K562 (cell line): Measurements from ENCODE around the gene AGPAT3. TPM values are rescaled to one million over a fixed set of nuclear protein-coding genes. Genes with fewer than 3 reads are reported as not detected.

ENCODE experiments used
- ELF2 ChIP-seq: fragments of 250-450 bp; sonication (Bioruptor Pico); IDR thresholded peaks from 2 replicates; pipeline ENCODE4 v1.5.0; 2021; ENCODE audit warnings: mild to moderate bottlenecking
- ETV6 ChIP-seq, 3 experiments: fragments of 150-350 bp in 1 of 3; sonication (generic) in 1 of 3; formaldehyde crosslinking in 1 of 3; IDR thresholded peaks; 2 replicates each; pipeline versions ENCODE4 v1.6.1 to v1.8.0; 2014 to 2022; ENCODE audit warnings: borderline replicate concordance in 2 of 3, low read depth in 2 of 3, antibody characterized with exemption in 1 of 3, low read length in 1 of 3, mild to moderate bottlenecking in 1 of 3, missing genetic modification reagents in 1 of 3
- GABPB2 ChIP-seq: fragments of 250-450 bp; sonication (Bioruptor Pico); conservative IDR thresholded peaks from 2 replicates; pipeline ENCODE4 v1.5.1; 2021; ENCODE audit warnings: mild to moderate bottlenecking
- GATAD2A ChIP-seq: fragments of 450-650 bp; IDR thresholded peaks from 2 replicates; pipeline ENCODE4 v1.6.1; 2017
- KLF16 ChIP-seq: IDR thresholded peaks from 2 replicates; pipeline ENCODE4 v1.6.1; 2016; ENCODE audit warnings: antibody characterized with exemption
- NCOA1 ChIP-seq: fragments of 450-650 bp; IDR thresholded peaks from 2 replicates; pipeline ENCODE4 v1.6.1; 2016; ENCODE audit warnings: low read depth
- NCOA4 ChIP-seq: fragments of 450-650 bp; IDR thresholded peaks from 2 replicates; pipeline ENCODE4 v1.6.1; 2018; ENCODE audit warnings: mild to moderate bottlenecking; ENCODE audit not compliant: partially characterized antibody
- NFE2L1 ChIP-seq: fragments of 450-650 bp; IDR thresholded peaks from 2 replicates; pipeline ENCODE4 v1.6.1; 2016; ENCODE audit warnings: missing genetic modification characterization, low read depth, mild to moderate bottlenecking, missing compliant biosample characterization, moderate library complexity, borderline replicate concordance
- PTBP1 ChIP-seq: fragments of 200-400 bp; formaldehyde crosslinking; IDR thresholded peaks from 2 replicates; pipeline ENCODE4 v1.6.1; 2017; ENCODE audit warnings: low read depth, low read length
- RBM14 ChIP-seq: fragments of 200-400 bp; formaldehyde crosslinking; IDR thresholded peaks from 2 replicates; pipeline ENCODE4 v1.6.1; 2018; ENCODE audit warnings: low read depth, mild to moderate bottlenecking, low read length, moderate library complexity, borderline replicate concordance; ENCODE audit not compliant: insufficient read depth
- RHOXF2B ChIP-seq: fragments of 250-450 bp; sonication (Bioruptor Pico); conservative IDR thresholded peaks from 2 replicates; pipeline ENCODE4 v1.5.1; 2021
- SIN3A ChIP-seq, 2 experiments: fragments of 150-350 bp in 1 of 2; IDR thresholded peaks; 2 replicates each; pipeline ENCODE4 v1.6.1; 2011 to 2016; ENCODE audit warnings: borderline replicate concordance in 2 of 2, low read depth in 2 of 2, low read length in 2 of 2, mild to moderate bottlenecking in 2 of 2, moderate library complexity in 2 of 2; ENCODE audit not compliant: control insufficient read depth in 1 of 2
- TAF7 ChIP-seq: fragments of 450-650 bp; IDR thresholded peaks from 2 replicates; pipeline ENCODE4 v1.6.1; 2016; ENCODE audit warnings: missing genetic modification characterization, missing compliant biosample characterization
- ZFPM2 ChIP-seq: fragments of 250-450 bp; sonication (Bioruptor Pico); IDR thresholded peaks from 2 replicates; pipeline ENCODE4 v1.5.1; 2022; ENCODE audit warnings: mild to moderate bottlenecking
- ZNF263 ChIP-seq: sonication (generic); formaldehyde crosslinking; IDR thresholded peaks from 2 replicates; pipeline ENCODE4 v1.8.0; 2022; ENCODE audit warnings: mild to moderate bottlenecking, missing genetic modification reagents, borderline replicate concordance
- ZNF75A ChIP-seq: fragments of 450-650 bp; formaldehyde crosslinking; IDR thresholded peaks from 2 replicates; pipeline ENCODE4 v1.4.0; 2020; ENCODE audit warnings: mild to moderate bottlenecking
- polyA plus RNA-seq, 8 experiments: library from polyadenylated mRNA; depleted of rRNA in 4 of 8; stranded (reverse) in 5 of 8; unstranded in 3 of 8; fragments of >200 nt; fragmentation: Nextera tagmentation in 2 of 8; fragmentation: Illumina TruSeq in 1 of 8; extraction: Ambion mirVana in 2 of 8; extraction: Trizol in 1 of 8; gene quantifications; 2 replicates each; pipeline versions ENCODE4 v1.2.1 to v1.2.3, GENCODE V29; 2011 to 2014; ENCODE audit warnings: inconsistent platforms in 1 of 8, missing spikeins in 1 of 8
- total RNA-seq, 7 experiments: library from RNA; depleted of rRNA in 6 of 7; stranded (reverse); fragments of >200 nt in 6 of 7; fragmentation: Illumina TruSeq in 2 of 7; extraction: Trizol in 2 of 7; gene quantifications; 2 replicates each; pipeline versions ENCODE4 v1.2.1 to v1.2.3, GENCODE V29; 2011 to 2021; ENCODE audit warnings: low replicate concordance in 1 of 7
- TF ChIP-seq, protein P1 (sequence below): fragments of 250-450 bp; sonication (Bioruptor Pico); IDR thresholded peaks from 2 replicates; pipeline ENCODE4 v1.4.0; 2020; ENCODE audit warnings: borderline replicate concordance
- TF ChIP-seq, protein P2 (sequence below): fragments of 450-650 bp; IDR thresholded peaks from 2 replicates; pipeline ENCODE4 v1.6.1; 2017; ENCODE audit warnings: antibody characterized with exemption, mild to moderate bottlenecking
- TF ChIP-seq, protein P3 (sequence below): fragments of 250-450 bp; sonication (Bioruptor Pico); IDR thresholded peaks from 2 replicates; pipeline ENCODE4 v1.8.0; 2022; ENCODE audit warnings: inconsistent platforms, mild to moderate bottlenecking, moderate library complexity, borderline replicate concordance

The AGPAT3 gene
- total and polyA plus RNA-seq, 9 of the 15 experiments (the other 6 are each of a cell fraction or from before 2014, with no cell fraction given) = 1.5 to 88.4 (median 35.7) TPM

DNA sequence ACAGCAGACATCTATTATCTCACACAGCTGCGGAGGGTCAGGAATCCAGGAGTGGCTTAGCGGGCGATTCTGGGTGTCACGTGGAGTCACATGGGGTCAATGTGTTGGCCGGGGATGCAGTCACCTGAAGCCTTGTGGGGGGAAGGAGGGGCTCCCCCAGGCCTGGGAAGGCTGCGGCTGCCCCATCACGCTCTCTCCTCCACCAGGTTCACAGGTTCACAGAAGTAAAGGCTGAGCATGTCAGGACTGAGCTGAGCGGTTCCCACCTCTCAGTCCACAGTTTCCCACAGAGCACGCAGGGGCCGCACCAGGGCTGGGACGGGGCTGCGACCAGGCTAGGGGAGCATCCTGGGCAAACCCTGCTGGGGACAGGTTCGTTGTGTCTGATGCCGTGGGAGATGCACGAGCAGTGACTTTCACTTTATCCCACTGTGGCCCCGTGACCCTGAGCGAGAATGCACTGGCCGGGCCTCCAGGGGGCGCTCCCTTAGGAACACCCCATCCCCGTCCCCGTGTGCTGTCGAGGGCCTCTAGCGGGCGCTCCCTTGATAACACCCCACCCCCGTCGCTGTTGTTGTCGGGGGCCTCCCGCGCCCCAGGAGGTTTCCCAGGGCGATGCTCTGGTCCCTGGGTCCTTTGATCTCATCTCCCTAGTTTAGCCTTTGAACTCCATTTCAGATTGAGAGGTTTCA, 73.9 kb downstream of the AGPAT3 start (continued):
- 0 out of 4 replicates have a peak, but pooled peaks of 1 of the 2 experiments have one; percentile 14 for TF ChIP-seq ETV6 (IDR thresholded peaks at IDR 0.05; ENCODE audit: borderline replicate concordance in 1 of 2, low read depth in 2 of 2, low read length in 1 of 2)
- no peak for TF ChIP-seq ETV6 (CRISPR knock-in tag; IDR thresholded peaks at IDR 0.05; ENCODE audit: borderline replicate concordance)
- 0 out of 2 replicates have a peak, but pooled peaks have one; percentile 39 for TF ChIP-seq GATAD2A
- peak; percentile 79 for TF ChIP-seq KLF16
- TF ChIP-seq, protein P1, sequence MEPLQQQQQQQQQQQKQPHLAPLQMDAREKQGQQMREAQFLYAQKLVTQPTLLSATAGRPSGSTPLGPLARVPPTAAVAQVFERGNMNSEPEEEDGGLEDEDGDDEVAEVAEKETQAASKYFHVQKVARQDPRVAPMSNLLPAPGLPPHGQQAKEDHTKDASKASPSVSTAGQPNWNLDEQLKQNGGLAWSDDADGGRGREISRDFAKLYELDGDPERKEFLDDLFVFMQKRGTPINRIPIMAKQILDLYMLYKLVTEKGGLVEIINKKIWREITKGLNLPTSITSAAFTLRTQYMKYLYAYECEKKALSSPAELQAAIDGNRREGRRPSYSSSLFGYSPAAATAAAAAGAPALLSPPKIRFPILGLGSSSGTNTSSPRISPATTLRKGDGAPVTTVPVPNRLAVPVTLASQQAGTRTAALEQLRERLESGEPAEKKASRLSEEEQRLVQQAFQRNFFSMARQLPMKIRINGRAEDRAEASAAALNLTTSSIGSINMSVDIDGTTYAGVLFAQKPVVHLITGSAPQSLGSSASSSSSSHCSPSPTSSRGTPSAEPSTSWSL (CRISPR knock-in tag) = no peak
- no peak for TF ChIP-seq RBM14
- TF ChIP-seq ZNF75A (CRISPR knock-in tag) = peak; percentile 84; the same call in 1 of the 2 replicates
- no peak for TF ChIP-seq NCOA4
- 0 out of 2 replicates have a peak, but pooled peaks have one; percentile 22 for TF ChIP-seq ELF2 (CRISPR knock-in tag)
- no peak for TF ChIP-seq NFE2L1 (tag)
- TF ChIP-seq RHOXF2B (CRISPR knock-in tag) = no peak
- TF ChIP-seq, protein P2, sequence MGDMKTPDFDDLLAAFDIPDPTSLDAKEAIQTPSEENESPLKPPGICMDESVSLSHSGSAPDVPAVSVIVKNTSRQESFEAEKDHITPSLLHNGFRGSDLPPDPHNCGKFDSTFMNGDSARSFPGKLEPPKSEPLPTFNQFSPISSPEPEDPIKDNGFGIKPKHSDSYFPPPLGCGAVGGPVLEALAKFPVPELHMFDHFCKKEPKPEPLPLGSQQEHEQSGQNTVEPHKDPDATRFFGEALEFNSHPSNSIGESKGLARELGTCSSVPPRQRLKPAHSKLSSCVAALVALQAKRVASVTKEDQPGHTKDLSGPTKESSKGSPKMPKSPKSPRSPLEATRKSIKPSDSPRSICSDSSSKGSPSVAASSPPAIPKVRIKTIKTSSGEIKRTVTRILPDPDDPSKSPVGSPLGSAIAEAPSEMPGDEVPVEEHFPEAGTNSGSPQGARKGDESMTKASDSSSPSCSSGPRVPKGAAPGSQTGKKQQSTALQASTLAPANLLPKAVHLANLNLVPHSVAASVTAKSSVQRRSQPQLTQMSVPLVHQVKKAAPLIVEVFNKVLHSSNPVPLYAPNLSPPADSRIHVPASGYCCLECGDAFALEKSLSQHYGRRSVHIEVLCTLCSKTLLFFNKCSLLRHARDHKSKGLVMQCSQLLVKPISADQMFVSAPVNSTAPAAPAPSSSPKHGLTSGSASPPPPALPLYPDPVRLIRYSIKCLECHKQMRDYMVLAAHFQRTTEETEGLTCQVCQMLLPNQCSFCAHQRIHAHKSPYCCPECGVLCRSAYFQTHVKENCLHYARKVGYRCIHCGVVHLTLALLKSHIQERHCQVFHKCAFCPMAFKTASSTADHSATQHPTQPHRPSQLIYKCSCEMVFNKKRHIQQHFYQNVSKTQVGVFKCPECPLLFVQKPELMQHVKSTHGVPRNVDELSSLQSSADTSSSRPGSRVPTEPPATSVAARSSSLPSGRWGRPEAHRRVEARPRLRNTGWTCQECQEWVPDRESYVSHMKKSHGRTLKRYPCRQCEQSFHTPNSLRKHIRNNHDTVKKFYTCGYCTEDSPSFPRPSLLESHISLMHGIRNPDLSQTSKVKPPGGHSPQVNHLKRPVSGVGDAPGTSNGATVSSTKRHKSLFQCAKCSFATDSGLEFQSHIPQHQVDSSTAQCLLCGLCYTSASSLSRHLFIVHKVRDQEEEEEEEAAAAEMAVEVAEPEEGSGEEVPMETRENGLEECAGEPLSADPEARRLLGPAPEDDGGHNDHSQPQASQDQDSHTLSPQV = peak; percentile 96
- peak; percentile 84; the same call in 1 of the 2 replicates for TF ChIP-seq ZNF263 (CRISPR knock-in tag)
- no peak for TF ChIP-seq ZFPM2 (CRISPR knock-in tag)
- TF ChIP-seq NCOA1 = no peak
- TF ChIP-seq TAF7 (tag) = no peak
- TF ChIP-seq GABPB2 = no peak
- TF ChIP-seq, protein P3, sequence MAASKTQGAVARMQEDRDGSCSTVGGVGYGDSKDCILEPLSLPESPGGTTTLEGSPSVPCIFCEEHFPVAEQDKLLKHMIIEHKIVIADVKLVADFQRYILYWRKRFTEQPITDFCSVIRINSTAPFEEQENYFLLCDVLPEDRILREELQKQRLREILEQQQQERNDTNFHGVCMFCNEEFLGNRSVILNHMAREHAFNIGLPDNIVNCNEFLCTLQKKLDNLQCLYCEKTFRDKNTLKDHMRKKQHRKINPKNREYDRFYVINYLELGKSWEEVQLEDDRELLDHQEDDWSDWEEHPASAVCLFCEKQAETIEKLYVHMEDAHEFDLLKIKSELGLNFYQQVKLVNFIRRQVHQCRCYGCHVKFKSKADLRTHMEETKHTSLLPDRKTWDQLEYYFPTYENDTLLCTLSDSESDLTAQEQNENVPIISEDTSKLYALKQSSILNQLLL (CRISPR knock-in tag) = no peak
- peak; percentile 26 to 70; a peak in 1 of 4 replicates for TF ChIP-seq SIN3A (IDR thresholded peaks at IDR 0.05; ENCODE audit: borderline replicate concordance in 2 of 2, control insufficient read depth in 1 of 2, low read depth in 2 of 2, low read length in 2 of 2)
- TF ChIP-seq PTBP1 = no peak
